ENCODE measurements around the gene POLR1C.

GRCh38 chr6:43515808-43516207 lies 1.1 kb upstream of the POLR1C start:
- TF ChIP-seq CTCF (IDR thresholded peaks at IDR 0.05) (no peak), EP300 (IDR thresholded peaks at IDR 0.05) (no peak), POLR2AphosphoS5 (IDR thresholded peaks at IDR 0.05) (no peak)

Measured in upper lobe of left lung (tissue), 4 donors.